ENCODE data around the gene JAM3.

- no peak for TF ChIP-seq EZH2 (IDR thresholded peaks at IDR 0.05; ENCODE audit: insufficient read depth, poor library complexity, severe bottlenecking)
- no peak for TF ChIP-seq EZH2phosphoT487 (IDR thresholded peaks at IDR 0.05; ENCODE audit: insufficient read depth, low read depth)
Observed at GRCh38 chr11:134028368-134028920, 40.4 kb upstream of the JAM3 start.
